T-cell (primary cell): ENCODE results near the gene BSND. TPM values are rescaled to one million over a fixed set of nuclear protein-coding genes. Genes with fewer than 3 reads are reported as not detected.
"Not testable (repeated sequence)": the region's sequence is repeated elsewhere in the genome, so short reads cannot be mapped to it uniquely, and the experiment has no call there.

Source experiments
- ATAC-seq, 4 experiments: fragments of 200-7000 bp in 3 of 4; fragments of 150-1000 bp in 1 of 4; cut with Tn5 transposase; replicated peaks in 1 of 4; 1 replicate in 3 of 4; 2 replicates in 1 of 4; pipeline ENCODE4 v1.10.0; 2021; ENCODE audit warnings: moderate library complexity in 3 of 4, mild to moderate bottlenecking in 2 of 4, moderate number of reproducible peaks in 1 of 4
- CTCF ChIA-PET, 2 donors: fragments of 300-600 bp; sonication (Branson Sonifier 250); formaldehyde crosslinking; loops; one replicate each; lab custom pipeline; 2022; ENCODE audit warnings: antibody characterized with exemption in 2 of 2; lab: Charles Lee
- POLR2A ChIA-PET, 2 donors: fragments of 300-600 bp; sonication (Branson Sonifier 250); formaldehyde crosslinking; loops; one replicate each; lab custom pipeline; 2022; ENCODE audit warnings: antibody characterized with exemption in 2 of 2; lab: Charles Lee
- DNase-seq, 35 experiments: peaks; one replicate each; pipeline versions ENCODE4 v3.0.0 to v3.0.0-alpha.2; 2013 to 2023
- H3K27ac ChIP-seq: one replicate; pipeline ENCODE4 v1.5.1; 2013; ENCODE audit warnings: low read length
- H3K27me3 ChIP-seq, 2 experiments: replicated peaks in 1 of 2; 1 replicate in 1 of 2; 2 replicates in 1 of 2; pipeline versions ENCODE4 v1.6.1 to v1.7.0; 2013; ENCODE audit warnings: low read length in 1 of 2, mixed read lengths in 1 of 2; ENCODE audit not compliant: control insufficient read depth in 2 of 2, insufficient read depth in 2 of 2; ENCODE audit errors: extremely low read depth in 1 of 2
- H3K36me3 ChIP-seq, 2 donors: 1 replicate in 1 of 2; 2 replicates in 1 of 2; pipeline versions ENCODE4 v1.6.1 to v1.7.0; 2013; ENCODE audit warnings: low read length in 1 of 2; ENCODE audit not compliant: control insufficient read depth in 2 of 2, insufficient read depth in 1 of 2; ENCODE audit errors: extremely low read depth in 1 of 2
- H3K4me1 ChIP-seq, 2 experiments: 1 replicate in 1 of 2; 2 replicates in 1 of 2; pipeline versions ENCODE4 v1.6.1 to v1.7.0; 2013; ENCODE audit warnings: low read length in 2 of 2, mixed read lengths in 1 of 2; ENCODE audit not compliant: insufficient read depth in 2 of 2, control insufficient read depth in 1 of 2; ENCODE audit errors: extremely low read depth in 1 of 2
- H3K4me3 ChIP-seq, 2 donors: 1 replicate in 1 of 2; 2 replicates in 1 of 2; pipeline versions ENCODE4 v1.5.1 to v1.7.0; 2013; ENCODE audit warnings: mild to moderate bottlenecking in 2 of 2, low read length in 1 of 2, moderate library complexity in 1 of 2; ENCODE audit not compliant: control insufficient read depth in 1 of 2; ENCODE audit errors: extremely low read depth in 1 of 2
- H3K9me3 ChIP-seq: 2 replicates; pipeline ENCODE4 v1.7.0; 2013
- H3K27ac Mint-ChIP-seq, 2 donors: one replicate each; pipeline ENCODE4 v1.8.0; 2020 to 2021; ENCODE audit warnings: mild to moderate bottlenecking in 2 of 2, mixed read lengths in 2 of 2
- H3K27me3 Mint-ChIP-seq, 2 donors: one replicate each; pipeline ENCODE4 v1.8.0; 2021 to 2022; ENCODE audit warnings: mixed read lengths in 2 of 2
- H3K36me3 Mint-ChIP-seq: one replicate; pipeline ENCODE4 v1.8.0; 2021; ENCODE audit warnings: mixed read lengths
- H3K4me1 Mint-ChIP-seq, 3 donors: one replicate each; pipeline ENCODE4 v1.8.0; 2020 to 2022; ENCODE audit warnings: mixed read lengths in 3 of 3, mild to moderate bottlenecking in 1 of 3
- H3K4me3 Mint-ChIP-seq, 3 donors: one replicate each; pipeline ENCODE4 v1.8.0; 2020 to 2022; ENCODE audit warnings: mild to moderate bottlenecking in 3 of 3, mixed read lengths in 3 of 3, moderate library complexity in 3 of 3
- H3K9me3 Mint-ChIP-seq, 3 donors: one replicate each; pipeline ENCODE4 v1.8.0; 2020 to 2022; ENCODE audit warnings: mixed read lengths in 3 of 3
- WGBS: methylation state at CpG from one replicate; pipeline ENCODE4 v1.1.5; 2013; ENCODE audit warnings: missing lambda C conversion rate; ENCODE audit not compliant: insufficient coverage; 5-methylcytosine and 5-hydroxymethylcytosine counted together
- total RNA-seq, 35 experiments: library from RNA in 6 of 35; stranded (reverse) in 6 of 35; fragments of 120-200 nt in 1 of 35; gene quantifications; one replicate each; pipeline versions ENCODE4 v1.2.1 to v1.2.4 and lab custom pipeline; 2013 to 2026

Gene BSND
- total RNA-seq, 5 donors from 2014 or later (not counting 1 experiment from before 2014, with no cell fraction given) = not detected

GRCh38 chr1:54963829-54964228 lies 34.9 kb upstream of the BSND start:
- H3K4me3 ChIP-seq, H3K27ac ChIP-seq, H3K27me3 ChIP-seq, H3K36me3 Mint-ChIP-seq, H3K4me1 Mint-ChIP-seq, H3K36me3 ChIP-seq, H3K27ac Mint-ChIP-seq, H3K9me3 ChIP-seq, H3K9me3 Mint-ChIP-seq, ATAC-seq, DNase-seq, H3K4me1 ChIP-seq, H3K4me3 Mint-ChIP-seq, CTCF ChIA-PET, POLR2A ChIA-PET: not testable (repeated sequence)
- peaks cover 5 to 12% of the 10 kb centered on the region in 2 donors for H3K27me3 Mint-ChIP-seq
- 100% methylated on average over 1 of the region's 5 CpGs for WGBS

- peaks cover 0 to 3% of the 10 kb centered on the region in 2 experiments for H3K27me3 ChIP-seq
- H3K36me3 Mint-ChIP-seq = no peaks in the 10 kb centered on the region
- H3K4me1 ChIP-seq = peaks cover 0 to 4% of the 10 kb centered on the region in 2 experiments
- no peaks in the 10 kb centered on the region for H3K36me3 ChIP-seq
- H3K27ac ChIP-seq = no peak overlapping the region
- 34% methylated on average over 6 of the region's 7 CpGs for WGBS
- DNase-seq (peak in 2 of 35 experiments; percentile 3 to 33), ATAC-seq (no peak)
- peaks cover 0 to 4% (median 3%) of the 10 kb centered on the region in 3 donors for H3K4me1 Mint-ChIP-seq
- no peaks in the 10 kb centered on the region for H3K9me3 Mint-ChIP-seq
- POLR2A ChIA-PET = interaction anchor here in 1 of 2 donors (0.6 kb wide), 1 partner anchor 137 kb away, joined by 4 read pairs; no protein-coding TSS in a partner anchor
- H3K27ac Mint-ChIP-seq = no peak overlapping the region
- no peak overlapping the region for H3K4me3 Mint-ChIP-seq
- CTCF ChIA-PET = no interaction called here
- H3K9me3 ChIP-seq = no peaks in the 10 kb centered on the region
- H3K27me3 Mint-ChIP-seq = peaks cover 13 to 20% of the 10 kb centered on the region in 2 donors
- no peak overlapping the region for H3K4me3 ChIP-seq
Measured at GRCh38 chr1:54965624-54966340, 33.0 kb upstream of the BSND start.

GRCh38 chr1:54967372-54967771 lies 31.4 kb upstream of the BSND start:
- Histone ChIP-seq H3K27me3 (peaks cover 0 to 8% of the 10 kb centered on the region in 2 experiments), H3K4me3 (no peak overlapping the region), H3K27ac (no peak overlapping the region), H3K9me3 (no peaks in the 10 kb centered on the region), H3K4me1 (peaks cover 0 to 4% of the 10 kb centered on the region in 2 experiments), H3K36me3 (no peaks in the 10 kb centered on the region)
- Mint-ChIP-seq H3K9me3 (no peaks in the 10 kb centered on the region), H3K27ac (no peak overlapping the region), H3K36me3 (no peaks in the 10 kb centered on the region), H3K27me3 (peaks cover 18 to 29% of the 10 kb centered on the region in 2 donors), H3K4me1 (peaks cover 0 to 4% (median 3%) of the 10 kb centered on the region in 3 donors), H3K4me3 (no peak overlapping the region)
- WGBS = 100% methylated on average over 1 of the region's 5 CpGs
- ChIA-PET CTCF (no interaction called here), POLR2A (no interaction called here)
- DNase-seq (no peak), ATAC-seq (no peak)

- no peak overlapping the region for H3K4me3 ChIP-seq
- H3K4me1 Mint-ChIP-seq = peaks cover 0 to 4% (median 3%) of the 10 kb centered on the region in 3 donors
- no peaks in the 10 kb centered on the region for H3K9me3 ChIP-seq
- DNase-seq = no peak
- H3K9me3 Mint-ChIP-seq = no peaks in the 10 kb centered on the region
- peaks cover 0 to 4% of the 10 kb centered on the region in 2 experiments for H3K4me1 ChIP-seq
- peaks cover 24 to 38% of the 10 kb centered on the region in 2 donors for H3K27me3 Mint-ChIP-seq
- H3K27ac ChIP-seq = no peak overlapping the region
- WGBS = 40% methylated on average over 2 of the region's 4 CpGs
- H3K27ac Mint-ChIP-seq = no peak overlapping the region
- CTCF ChIA-PET = no interaction called here
- POLR2A ChIA-PET = no interaction called here
- no peak for ATAC-seq
- no peak overlapping the region for H3K4me3 Mint-ChIP-seq
- H3K27me3 ChIP-seq = peaks cover 0 to 20% of the 10 kb centered on the region in 2 experiments
- no peaks in the 10 kb centered on the region for H3K36me3 ChIP-seq
- no peaks in the 10 kb centered on the region for H3K36me3 Mint-ChIP-seq
Measured at GRCh38 chr1:54968551-54968950, 30.2 kb upstream of the BSND start.

- Mint-ChIP-seq H3K9me3 (no peaks in the 10 kb centered on the region), H3K27me3 (peaks cover 24 to 38% of the 10 kb centered on the region in 2 donors), H3K36me3 (no peaks in the 10 kb centered on the region), H3K4me1 (peaks cover 0 to 4% (median 3%) of the 10 kb centered on the region in 3 donors), H3K4me3 (no peak overlapping the region), H3K27ac (no peak overlapping the region)
- Histone ChIP-seq H3K4me3 (no peak overlapping the region), H3K9me3 (no peaks in the 10 kb centered on the region), H3K4me1 (peaks cover 0 to 4% of the 10 kb centered on the region in 2 experiments), H3K27ac (no peak overlapping the region), H3K36me3 (no peaks in the 10 kb centered on the region), H3K27me3 (peaks cover 0 to 21% of the 10 kb centered on the region in 2 experiments)
- POLR2A ChIA-PET = no interaction called here
- WGBS = 91% methylated on average over 1 of the region's 1 CpG
- ATAC-seq (no peak), DNase-seq (no peak)
- CTCF ChIA-PET = no interaction called here
Measured at GRCh38 chr1:54969879-54970278, 28.9 kb upstream of the BSND start.

GRCh38 chr1:54970901-54971300 lies 27.8 kb upstream of the BSND start:
- CTCF ChIA-PET = no interaction called here
- Mint-ChIP-seq H3K4me3 (no peak overlapping the region), H3K9me3 (no peaks in the 10 kb centered on the region), H3K27ac (no peak overlapping the region), H3K27me3 (peaks cover 24 to 42% of the 10 kb centered on the region in 2 donors), H3K4me1 (peaks cover 0 to 3% (median 3%) of the 10 kb centered on the region in 3 donors), H3K36me3 (no peaks in the 10 kb centered on the region)
- no peaks in the 10 kb centered on the region for H3K36me3 ChIP-seq
- no peak overlapping the region for H3K27ac ChIP-seq
- WGBS = 63% methylated on average over 1 of the region's 5 CpGs
- H3K9me3 ChIP-seq = no peaks in the 10 kb centered on the region
- no peak overlapping the region for H3K4me3 ChIP-seq
- ATAC-seq (no peak), DNase-seq (no peak)
- peaks cover 0 to 18% of the 10 kb centered on the region in 2 experiments for H3K27me3 ChIP-seq
- peaks cover 0 to 3% of the 10 kb centered on the region in 2 experiments for H3K4me1 ChIP-seq
- POLR2A ChIA-PET = no interaction called here
